Activated B cell treated with CpG ODN at 0.5 μM for 24 hours (primary cell): ENCODE results near the gene FCER2. TPM values are rescaled to one million over a fixed set of nuclear protein-coding genes. Genes with fewer than 3 reads are reported as not detected.
A peak's percentile ranks its signal among the peaks of the same experiment; 100 is the strongest.

Experiments used
- ATAC-seq: fragments of 200-7000 bp; cut with Tn5 transposase; one replicate; pipeline ENCODE4 v1.10.0; 2021; ENCODE audit warnings: low read depth, mild to moderate bottlenecking, moderate library complexity
- CTCF ChIA-PET: fragments of 350-600 bp; sonication (Branson Sonifier 250); formaldehyde crosslinking; loops from one replicate; lab custom pipeline; 2021; ENCODE audit warnings: antibody characterized with exemption; lab: Charles Lee
- POLR2A ChIA-PET: fragments of 350-600 bp; sonication (Branson Sonifier 250); formaldehyde crosslinking; loops from one replicate; lab custom pipeline; 2021; ENCODE audit warnings: antibody characterized with exemption; lab: Charles Lee
- DNase-seq: peaks from one replicate; pipeline ENCODE4 v3.0.0; 2022
- H3K27ac Mint-ChIP-seq: one replicate; pipeline ENCODE4 v1.8.0; 2020; ENCODE audit warnings: mixed read lengths
- H3K27me3 Mint-ChIP-seq: one replicate; pipeline ENCODE4 v1.8.0; 2021; ENCODE audit warnings: mixed read lengths
- H3K36me3 Mint-ChIP-seq: one replicate; pipeline ENCODE4 v1.8.0; 2021; ENCODE audit warnings: low read depth, mixed read lengths
- H3K4me1 Mint-ChIP-seq: one replicate; pipeline ENCODE4 v1.8.0; 2021; ENCODE audit warnings: mixed read lengths
- H3K4me3 Mint-ChIP-seq: one replicate; pipeline ENCODE4 v1.8.0; 2020; ENCODE audit warnings: mild to moderate bottlenecking, mixed read lengths
- H3K9me3 Mint-ChIP-seq: one replicate; pipeline ENCODE4 v1.8.0; 2020; ENCODE audit warnings: mixed read lengths
- CTCF ChIP-seq: fragments of 200-600 bp; IDR thresholded peaks from one replicate; pipeline ENCODE4 v1.8.0; 2022; ENCODE audit warnings: antibody characterized with exemption, mild to moderate bottlenecking
- intact Hi-C: fragments of 100-400 bp; cut with micrococcal nuclease; formaldehyde crosslinking; loops from one replicate; pipeline ENCODE4 v1.15.1; 2024
- total RNA-seq: library from RNA; stranded (reverse); gene quantifications from 2 replicates; pipeline ENCODE4 v1.2.3, GENCODE V29; 2022

FCER2 gene
- total RNA-seq, 1 donor from 2014 or later: 193 TPM

- no peaks in the 10 kb centered on the region for H3K9me3 Mint-ChIP-seq
- peak overlapping the region; percentile 77 for H3K27ac Mint-ChIP-seq
- TF ChIP-seq CTCF: no peak
- H3K4me1 Mint-ChIP-seq: peaks cover 57% of the 10 kb centered on the region
- H3K27me3 Mint-ChIP-seq: peaks cover 8% of the 10 kb centered on the region
- intact Hi-C loops: loop anchor here (1.0 to 2.0 kb wide), 6 partner anchors 8 to 62 kb away; no protein-coding TSS in a partner anchor
- CTCF ChIA-PET: interaction anchor here (0.6 to 2.4 kb wide), 6 partner anchors 42 to 62 kb away, joined by 3 to 9 read pairs (median 4); partner anchors contain the start of genes FCER2 and TRAPPC5
- no peaks in the 10 kb centered on the region for H3K36me3 Mint-ChIP-seq
- ATAC-seq (peak; percentile 94), DNase-seq (peak; percentile 64)
- POLR2A ChIA-PET: interaction anchor here (0.7 to 3.3 kb wide), 20 partner anchors 8 to 200 kb away, joined by 3 to 41 read pairs (median 6); partner anchors contain the start of genes FCER2, SNAPC2, TIMM44 and TRAPPC5
- H3K4me3 Mint-ChIP-seq: peak overlapping the region; percentile 45
These were observed 41.5 kb upstream of the FCER2 start for GRCh38 chr19:7743425-7743841.

- ATAC-seq (no peak), DNase-seq (no peak)
- intact Hi-C loops: loop anchor here (1.0 to 2.0 kb wide), 6 partner anchors 8 to 62 kb away; no protein-coding TSS in a partner anchor
- H3K4me3 Mint-ChIP-seq: peak overlapping the region; percentile 53
- H3K4me1 Mint-ChIP-seq: peaks cover 53% of the 10 kb centered on the region
- no peaks in the 10 kb centered on the region for H3K9me3 Mint-ChIP-seq
- no peaks in the 10 kb centered on the region for H3K36me3 Mint-ChIP-seq
- H3K27ac Mint-ChIP-seq: peak overlapping the region; percentile 77
- POLR2A ChIA-PET: interaction anchor here (0.7 to 3.3 kb wide), 17 partner anchors 8 to 201 kb away, joined by 3 to 41 read pairs (median 6); partner anchors contain the start of genes FCER2, SNAPC2, TIMM44 and TRAPPC5
- H3K27me3 Mint-ChIP-seq: peaks cover 8% of the 10 kb centered on the region
- CTCF ChIA-PET: interaction anchor here (1.4 to 2.4 kb wide), 4 partner anchors 41 to 62 kb away, joined by 3 to 9 read pairs (median 6); partner anchors contain the start of genes FCER2 and TRAPPC5
- TF ChIP-seq CTCF: no peak
These were observed 41.1 kb upstream of the FCER2 start for GRCh38 chr19:7742991-7743390.

- ATAC-seq (no peak), DNase-seq (peak; percentile 14)
- no peaks in the 10 kb centered on the region for H3K9me3 Mint-ChIP-seq
- H3K4me1 Mint-ChIP-seq: peaks cover 50% of the 10 kb centered on the region
- intact Hi-C loops: loop anchor here (2.0 kb wide), 2 partner anchors 20 to 56 kb away; no protein-coding TSS in a partner anchor
- peak overlapping the region; percentile 77 for H3K27ac Mint-ChIP-seq
- ChIA-PET POLR2A (interaction anchor here (0.7 to 3.3 kb wide), 10 partner anchors 9 to 98 kb away, joined by 3 to 41 read pairs (median 11); partner anchors contain the start of genes FCER2 and TRAPPC5), CTCF (interaction anchor here (1.1 to 2.4 kb wide), 4 partner anchors 41 to 62 kb away, joined by 3 to 9 read pairs (median 4); partner anchors contain the start of genes FCER2 and TRAPPC5)
- H3K27me3 Mint-ChIP-seq: peaks cover 8% of the 10 kb centered on the region
- H3K4me3 Mint-ChIP-seq: peak overlapping the region; percentile 53
- H3K36me3 Mint-ChIP-seq: no peaks in the 10 kb centered on the region
- no peak for TF ChIP-seq CTCF
These were observed 40.6 kb upstream of the FCER2 start for GRCh38 chr19:7742575-7742974.

GRCh38 chr19:7740682-7741054 lies 38.7 kb upstream of the FCER2 start:
- TF ChIP-seq CTCF: no peak
- CTCF ChIA-PET: no interaction called here
- POLR2A ChIA-PET: interaction anchor here (0.7 to 1.4 kb wide), 3 partner anchors 10 to 39 kb away, joined by 3 to 8 read pairs (median 6); partner anchors contain the start of gene FCER2
- Mint-ChIP-seq H3K4me1 (peaks cover 39% of the 10 kb centered on the region), H3K36me3 (no peaks in the 10 kb centered on the region), H3K27ac (no peak overlapping the region), H3K27me3 (peaks cover 12% of the 10 kb centered on the region), H3K4me3 (no peak overlapping the region), H3K9me3 (no peaks in the 10 kb centered on the region)
- ATAC-seq: no peak
- no peak for DNase-seq
- intact Hi-C loops: no loop called here
